ENCODE results near the gene BBS9. TPM values are rescaled to one million over a fixed set of nuclear protein-coding genes. Genes with fewer than 3 reads are reported as not detected.

The BBS9 gene
- total RNA-seq, 4 donors from 2014 or later = 16.4 to 26.0 (median 21.4) TPM

Other genes starting within 250 kb of the BBS9 start
- 10 to 100 TPM; 23.4 to 35.9 (median 30.8) TPM for gene KBTBD2, start 237.8 kb upstream of the BBS9 start, total RNA-seq
- 100 to 1,000 TPM in 1 of 4 donors, 10 to 100 TPM in 3; 79.7 to 131 (median 93.5) TPM for gene FKBP9, start 172.1 kb upstream of the BBS9 start, total RNA-seq
- 10 to 100 TPM; 26.3 to 51.9 (median 37.2) TPM for gene NT5C3A, start 66.8 kb upstream of the BBS9 start, total RNA-seq
- 10 to 100 TPM in 2 of 4 donors, 1 to 10 TPM in 2; 6.5 to 16.9 (median 9.3) TPM for gene RP9, start 20.2 kb upstream of the BBS9 start, total RNA-seq

Measured in suprapubic skin (tissue), 4 donors.